Osteocyte (in vitro differentiated cells): Measurements from ENCODE around the gene CPEB4. TPM values are rescaled to one million over a fixed set of nuclear protein-coding genes. Genes with fewer than 3 reads are reported as not detected.

Experiments
- DNase-seq: peaks from one replicate; pipeline ENCODE4 v3.0.0; 2021; ENCODE audit warnings: mixed read lengths; ENCODE audit not compliant: unreplicated experiment; ENCODE audit errors: extremely low spot score
- H3K27ac Mint-ChIP-seq: one replicate; pipeline ENCODE4 v1.8.0; 2021; ENCODE audit warnings: mild to moderate bottlenecking, mixed read lengths; ENCODE audit not compliant: unreplicated experiment
- H3K27me3 Mint-ChIP-seq: one replicate; pipeline ENCODE4 v1.8.0; 2021; ENCODE audit warnings: mixed read lengths; ENCODE audit not compliant: unreplicated experiment
- H3K36me3 Mint-ChIP-seq: one replicate; pipeline ENCODE4 v1.8.0; 2021; ENCODE audit warnings: mixed read lengths; ENCODE audit not compliant: unreplicated experiment
- H3K4me1 Mint-ChIP-seq: one replicate; pipeline ENCODE4 v1.8.0; 2021; ENCODE audit warnings: mixed read lengths; ENCODE audit not compliant: unreplicated experiment
- H3K4me3 Mint-ChIP-seq: one replicate; pipeline ENCODE4 v1.8.0; 2021; ENCODE audit warnings: mild to moderate bottlenecking, moderate library complexity, mixed read lengths; ENCODE audit not compliant: unreplicated experiment
- H3K9me3 Mint-ChIP-seq: one replicate; pipeline ENCODE4 v1.8.0; 2021; ENCODE audit warnings: mixed read lengths; ENCODE audit not compliant: unreplicated experiment
- CTCF ChIP-seq: fragments of 200-600 bp; sonication (generic); IDR thresholded peaks from 2 replicates; pipeline ENCODE4 v1.5.0; 2021; ENCODE audit warnings: antibody characterized with exemption, mild to moderate bottlenecking, moderate library complexity
- total RNA-seq: library from RNA; stranded (reverse); gene quantifications from 2 replicates; pipeline ENCODE4 v1.2.1, GENCODE V29; 2021

Gene CPEB4
- total RNA-seq, 1 donor from 2014 or later: 37.6 TPM

DNA sequence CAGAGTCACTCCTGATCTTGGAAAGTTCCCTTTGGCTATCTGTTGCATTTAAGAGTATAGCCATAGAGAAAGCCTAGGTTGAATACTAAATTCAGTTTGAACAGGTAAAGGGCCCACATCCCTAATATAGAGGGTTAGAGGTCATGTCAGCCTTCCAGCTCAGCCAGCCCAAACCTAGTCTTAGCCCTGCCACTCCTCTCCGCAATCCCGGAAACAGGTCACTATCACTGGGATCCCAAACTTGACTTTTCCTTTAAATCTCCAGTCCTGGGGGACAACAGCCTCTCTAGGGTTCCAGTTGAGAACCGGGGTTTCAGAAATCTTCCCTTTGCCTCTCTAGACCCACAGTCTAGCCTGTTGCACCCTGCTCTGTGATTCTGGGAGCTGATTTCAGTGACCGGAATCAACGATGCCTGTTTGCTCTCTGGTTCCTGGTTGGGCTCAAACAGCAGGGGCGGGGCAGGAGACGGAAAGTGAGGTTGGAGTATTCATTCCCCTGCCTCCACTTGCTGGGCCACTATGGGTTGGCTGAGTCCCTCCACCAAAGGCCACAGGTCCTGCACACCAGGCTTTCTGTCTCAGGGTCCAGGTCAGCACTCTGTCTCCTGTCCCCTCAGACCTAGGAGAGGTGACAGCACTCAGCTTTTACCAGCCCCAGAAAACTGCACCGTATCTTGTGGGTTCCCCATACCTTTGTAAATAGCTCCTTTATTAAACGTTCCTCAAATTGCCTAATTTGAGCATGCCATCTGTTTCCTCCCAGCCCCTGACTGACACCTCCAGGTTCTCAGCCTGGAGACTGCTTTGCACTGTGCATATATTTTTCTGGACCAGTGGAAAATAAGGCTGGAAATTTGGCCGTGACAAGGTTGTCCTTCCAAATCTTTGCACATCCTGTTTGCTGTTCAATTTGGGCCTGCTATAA lies 23.8 kb upstream of the CPEB4 start:
- Mint-ChIP-seq H3K27me3 (no peaks in the 10 kb centered on the region), H3K9me3 (peaks cover 9% of the 10 kb centered on the region), H3K27ac (no peak overlapping the region), H3K36me3 (no peaks in the 10 kb centered on the region), H3K4me1 (peaks cover 14% of the 10 kb centered on the region), H3K4me3 (no peak overlapping the region)
- DNase-seq: no peak
- no peak for TF ChIP-seq CTCF

- H3K27ac Mint-ChIP-seq: no peak overlapping the region
- no peak for TF ChIP-seq CTCF
- peaks cover 9% of the 10 kb centered on the region for H3K9me3 Mint-ChIP-seq
- no peak overlapping the region for H3K4me3 Mint-ChIP-seq
- DNase-seq: no peak
- no peaks in the 10 kb centered on the region for H3K36me3 Mint-ChIP-seq
- no peaks in the 10 kb centered on the region for H3K27me3 Mint-ChIP-seq
- peaks cover 12% of the 10 kb centered on the region for H3K4me1 Mint-ChIP-seq
Observed at GRCh38 chr5:173866243-173866857, 21.8 kb upstream of the CPEB4 start.

DNA sequence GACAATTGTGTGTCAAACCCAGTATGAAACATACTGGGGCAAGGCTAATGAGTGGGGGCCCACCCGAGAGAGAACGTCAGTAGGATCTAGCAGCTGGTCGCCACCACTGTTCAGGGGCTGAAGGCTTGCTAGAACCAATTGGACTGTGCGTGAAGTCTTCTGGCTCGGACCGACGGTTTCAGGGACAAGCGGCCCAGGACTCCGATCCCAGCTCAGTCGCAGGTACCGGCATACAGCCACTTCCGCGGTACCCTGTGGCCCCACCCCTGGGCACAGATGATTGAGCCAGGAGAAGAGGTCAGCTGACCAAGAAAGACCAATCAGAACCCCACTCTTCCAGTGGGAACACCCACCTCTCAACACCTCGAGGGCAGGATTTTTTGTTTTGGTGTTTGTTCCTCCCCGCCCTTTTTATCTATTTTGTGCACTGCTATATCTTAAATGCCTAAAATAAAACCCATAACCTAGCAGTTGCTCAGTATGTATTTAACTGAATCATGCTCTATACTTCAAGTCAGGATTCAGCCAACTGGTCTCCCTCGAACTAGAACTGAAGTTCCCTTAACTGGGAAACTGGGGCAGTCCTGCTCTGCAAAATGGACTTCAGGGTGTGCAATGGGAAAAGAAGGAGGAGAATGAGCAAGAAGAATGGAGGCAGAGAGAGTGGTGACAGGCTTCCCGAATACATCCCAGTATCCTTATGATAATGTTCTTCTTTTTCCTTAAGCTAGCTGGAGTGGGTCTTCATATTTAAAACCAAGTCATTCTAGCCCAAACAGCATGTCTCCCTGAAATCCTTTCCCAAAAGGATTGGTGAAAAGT lies 21.1 kb upstream of the CPEB4 start:
- Mint-ChIP-seq H3K9me3 (peaks cover 9% of the 10 kb centered on the region), H3K27ac (no peak overlapping the region), H3K36me3 (no peaks in the 10 kb centered on the region), H3K4me1 (peaks cover 12% of the 10 kb centered on the region), H3K27me3 (no peaks in the 10 kb centered on the region), H3K4me3 (no peak overlapping the region)
- DNase-seq: no peak
- no peak for TF ChIP-seq CTCF

DNA sequence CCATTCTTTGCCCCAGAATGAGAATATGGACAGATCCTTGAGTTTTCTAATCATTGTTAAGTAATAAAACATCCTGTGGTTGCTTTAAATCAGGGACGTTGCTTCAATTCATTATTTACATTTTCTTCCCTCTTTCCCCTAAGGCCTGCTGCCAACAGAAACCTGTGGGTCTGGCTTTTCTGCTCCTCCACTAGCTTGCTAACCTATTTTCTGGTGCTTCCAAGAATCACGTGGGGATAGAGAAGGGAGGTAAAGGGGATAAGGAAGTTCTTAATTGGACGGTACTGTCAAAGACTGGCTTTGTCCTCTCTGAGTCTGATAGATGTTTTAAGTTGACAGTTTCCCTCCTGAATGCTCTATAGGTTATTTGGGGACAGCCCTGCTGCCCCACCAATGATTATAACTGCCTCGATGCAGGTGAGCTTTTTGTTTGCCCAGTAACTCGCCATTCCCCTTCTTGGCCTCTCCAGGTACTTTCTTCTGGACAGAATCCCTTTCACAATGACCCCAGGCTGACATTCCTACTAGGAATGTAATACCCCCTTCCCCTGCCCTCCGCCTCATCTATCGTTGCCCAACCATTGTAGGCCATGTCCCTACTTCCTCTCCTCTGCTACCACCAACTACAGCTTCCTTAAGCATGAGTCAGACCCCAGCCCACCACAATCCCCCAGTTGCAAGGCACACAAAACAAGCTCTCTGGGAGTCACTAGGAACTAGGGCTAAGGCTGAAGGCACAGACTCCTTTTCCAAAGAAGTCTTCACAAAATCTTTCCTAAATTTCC lies 19.9 kb upstream of the CPEB4 start:
- no peaks in the 10 kb centered on the region for H3K27me3 Mint-ChIP-seq
- DNase-seq: no peak
- H3K9me3 Mint-ChIP-seq: peaks cover 9% of the 10 kb centered on the region
- no peak overlapping the region for H3K4me3 Mint-ChIP-seq
- no peak for TF ChIP-seq CTCF
- H3K27ac Mint-ChIP-seq: no peak overlapping the region
- no peaks in the 10 kb centered on the region for H3K36me3 Mint-ChIP-seq
- H3K4me1 Mint-ChIP-seq: peaks cover 12% of the 10 kb centered on the region
